GM23338 (cell line): ENCODE results near the gene METTL22. TPM values are rescaled to one million over a fixed set of nuclear protein-coding genes. Genes with fewer than 3 reads are reported as not detected.

ENCODE experiments used
- CTCF ChIP-seq, 2 experiments: fragments of 200-600 bp in 1 of 2; sonication (generic) in 1 of 2; conservative IDR thresholded peaks; 2 replicates each; pipeline versions ENCODE4 v1.5.1 to v1.6.1; 2016 to 2017; ENCODE audit warnings: antibody characterized with exemption in 2 of 2, low read depth in 2 of 2, mild to moderate bottlenecking in 2 of 2, moderate library complexity in 1 of 2
- ETS1 ChIP-seq: IDR thresholded peaks from 2 replicates; pipeline ENCODE4 v1.6.1; 2016; ENCODE audit warnings: antibody characterized with exemption
- JUNB ChIP-seq: IDR thresholded peaks from one replicate; pipeline ENCODE4 v1.6.1; 2016; ENCODE audit warnings: antibody characterized with exemption; ENCODE audit not compliant: unreplicated experiment
- POLR2AphosphoS5 ChIP-seq: IDR thresholded peaks from 2 replicates; pipeline ENCODE4 v1.6.1; 2016; ENCODE audit warnings: antibody characterized with exemption, low read depth
- ZNF462 ChIP-seq: fragments of 250-450 bp; sonication (Bioruptor Pico); IDR thresholded peaks from 2 replicates; pipeline ENCODE4 v1.5.0; 2020; ENCODE audit warnings: mild to moderate bottlenecking, moderate library complexity
- polyA plus RNA-seq: library from polyadenylated mRNA; unstranded; fragments of >200 nt; fragmentation: Nextera tagmentation; extraction: Ambion mirVana; gene quantifications from 2 replicates; pipeline ENCODE4 v1.2.1, GENCODE V29; 2016
- total RNA-seq: library from RNA; depleted of rRNA; stranded (reverse); fragments of >200 nt; shearing (Covaris generic); gene quantifications from 2 replicates; pipeline ENCODE4 v1.2.3, GENCODE V29; 2014

METTL22 gene
- total and polyA plus RNA-seq, 2 experiments from 2014 or later = 51.4 to 51.8 TPM

- TF ChIP-seq ZNF462 (CRISPR knock-in tag) = no peak
- TF ChIP-seq POLR2AphosphoS5 = no peak
- no peak for TF ChIP-seq CTCF (conservative IDR thresholded peaks at IDR 0.05; ENCODE audit: low read depth in 2 of 2)
- no peak for TF ChIP-seq ETS1
- no peak for TF ChIP-seq JUNB
Measured at GRCh38 chr16:8675183-8676159, 54.0 kb downstream of the METTL22 start (continued).
